HG02642 (cell line): ENCODE measurements around the gene LAMA1.

ENCODE experiments used
- ATAC-seq: cut with Tn5 transposase; IDR thresholded peaks from one replicate; pipeline ENCODE4 v1.9.1; 2021; ENCODE audit warnings: mild to moderate bottlenecking; ENCODE audit not compliant: unreplicated experiment, poor library complexity

The LAMA1 gene

DNA sequence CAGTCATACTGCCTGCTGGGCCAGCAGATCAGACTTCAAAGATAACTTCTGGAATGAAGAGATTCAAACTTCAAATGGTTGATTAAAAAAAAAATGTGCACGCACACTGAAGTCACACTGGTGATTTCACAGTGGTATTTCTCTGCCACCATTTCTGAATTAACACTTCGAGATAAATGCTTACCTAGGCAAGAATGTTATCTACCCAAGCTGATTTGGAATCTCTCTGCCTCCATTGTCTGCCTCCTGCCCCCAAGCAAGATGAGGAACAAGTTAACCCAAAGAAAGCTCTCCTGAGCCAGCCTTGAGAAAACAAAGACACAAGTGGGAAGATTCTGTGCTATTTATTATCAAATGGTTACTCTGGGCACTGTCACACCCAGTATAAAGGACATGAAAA, 6.5 kb downstream of the LAMA1 start:
- ATAC-seq = no peak

DNA sequence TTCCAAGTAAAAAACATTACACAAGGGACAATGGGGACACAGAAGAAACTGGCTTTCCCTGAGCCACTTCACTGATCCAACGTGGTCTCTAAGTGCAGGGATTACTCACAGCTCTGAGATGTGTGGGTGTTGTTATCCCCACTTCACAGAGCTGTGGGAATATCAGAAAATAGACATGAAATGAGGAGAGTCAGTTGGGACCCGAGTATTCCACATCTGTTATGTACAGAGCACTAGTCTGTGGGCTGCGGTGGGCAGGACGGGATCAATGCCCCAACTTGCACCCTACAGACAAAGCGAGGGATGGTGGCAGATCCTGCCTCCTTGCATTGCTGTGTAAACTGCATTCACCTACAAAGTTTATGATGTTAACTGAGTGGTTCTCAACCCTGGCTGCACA, 11.7 kb downstream of the LAMA1 start:
- ATAC-seq = no peak

DNA sequence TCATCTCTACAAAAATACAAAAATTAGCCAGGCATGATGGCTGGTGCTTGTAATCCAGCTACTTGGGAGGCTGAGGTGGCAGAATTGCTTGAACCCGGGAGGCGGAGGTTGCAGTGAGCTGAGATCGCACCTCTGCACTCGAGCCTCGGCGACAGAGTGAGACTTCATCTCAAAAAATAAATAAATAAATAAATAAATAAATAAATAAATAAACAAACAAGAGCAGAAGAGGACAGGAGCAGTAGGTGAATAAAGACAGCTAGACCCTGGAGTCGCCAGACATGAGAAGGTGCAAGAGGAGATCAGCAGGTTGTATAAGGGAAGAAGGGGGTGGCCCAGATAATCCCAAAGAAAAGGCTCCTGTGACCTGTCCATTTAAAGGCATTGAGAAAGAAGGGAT, 12.3 kb downstream of the LAMA1 start:
- no peak for ATAC-seq

DNA sequence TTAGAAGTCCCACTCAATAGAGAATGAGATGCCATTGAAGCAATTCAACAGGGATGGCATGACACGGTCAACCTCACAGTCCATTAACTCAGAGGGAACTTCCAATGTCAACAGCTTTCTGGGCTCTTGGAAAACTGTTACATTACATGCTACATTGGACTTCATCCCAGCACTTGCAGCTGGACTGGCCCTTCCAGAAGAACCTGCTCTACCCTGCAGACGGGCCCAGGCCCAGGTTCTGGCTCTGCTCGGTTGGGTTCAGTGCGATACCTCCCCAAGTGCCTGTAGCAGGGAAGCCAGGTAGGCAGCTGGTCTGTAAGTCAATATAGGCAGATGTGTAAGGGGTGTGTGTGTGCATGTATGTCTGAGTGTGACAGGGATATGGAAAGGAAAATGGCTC, 12.9 kb downstream of the LAMA1 start:
- ATAC-seq = no peak

DNA sequence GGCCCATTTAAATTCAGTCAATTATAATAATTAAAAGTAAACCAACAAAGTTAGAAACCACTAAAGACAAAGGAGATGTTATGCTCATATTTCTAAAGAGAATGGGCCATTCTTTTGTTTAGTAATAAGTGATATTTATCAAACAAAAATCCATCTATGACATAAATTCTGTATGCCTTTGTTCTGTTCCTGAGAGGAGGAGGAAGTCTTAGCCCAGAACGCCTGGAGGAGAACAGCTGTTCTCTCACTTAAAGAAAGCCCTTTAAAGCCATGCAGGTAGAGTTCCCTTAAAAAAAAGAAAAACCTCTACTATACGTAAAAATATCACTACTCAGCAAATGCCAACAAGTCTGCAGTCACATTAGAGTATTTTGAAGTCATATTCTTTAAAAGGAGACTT, 15.5 kb downstream of the LAMA1 start:
- no peak for ATAC-seq

DNA sequence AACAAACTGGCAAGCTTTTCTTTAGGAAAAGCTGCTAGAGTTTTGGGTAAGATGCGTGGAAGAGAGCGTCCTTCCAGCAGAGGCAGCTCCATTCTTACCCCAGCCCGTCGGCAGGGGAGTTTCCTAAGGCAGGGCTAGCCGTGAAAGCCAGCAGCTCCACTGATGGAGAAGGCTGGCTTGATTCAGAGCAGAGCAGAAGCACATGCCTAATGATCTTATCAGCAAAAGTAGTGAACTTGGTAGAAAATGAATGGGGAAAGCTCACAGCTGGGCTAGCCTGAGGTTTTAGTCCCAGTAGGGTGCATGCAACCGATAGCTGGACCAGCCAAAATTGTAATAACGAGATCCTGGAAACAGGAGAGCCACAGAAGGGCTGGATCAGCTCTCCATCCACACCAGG, 20.8 kb downstream of the LAMA1 start:
- ATAC-seq = no peak

DNA sequence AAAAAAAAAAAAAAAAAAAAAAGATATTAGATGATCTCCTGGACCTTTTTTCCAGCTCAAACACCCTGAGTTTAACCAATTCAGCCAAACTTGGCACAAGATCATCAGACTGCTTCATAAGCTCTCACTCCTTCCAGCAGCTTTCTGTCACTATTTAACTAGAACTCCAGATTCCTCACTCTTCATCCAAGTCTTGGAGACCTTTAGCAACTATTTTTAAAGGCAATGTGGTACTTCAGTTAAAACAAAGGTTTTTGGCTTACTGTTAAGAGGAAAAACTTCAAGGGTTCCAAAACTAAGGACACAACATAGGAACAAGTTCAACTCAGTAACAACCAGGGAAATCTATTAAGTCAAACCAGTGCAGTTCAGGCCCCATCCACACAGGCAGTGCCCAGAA, 23.2 kb downstream of the LAMA1 start:
- no peak for ATAC-seq

DNA sequence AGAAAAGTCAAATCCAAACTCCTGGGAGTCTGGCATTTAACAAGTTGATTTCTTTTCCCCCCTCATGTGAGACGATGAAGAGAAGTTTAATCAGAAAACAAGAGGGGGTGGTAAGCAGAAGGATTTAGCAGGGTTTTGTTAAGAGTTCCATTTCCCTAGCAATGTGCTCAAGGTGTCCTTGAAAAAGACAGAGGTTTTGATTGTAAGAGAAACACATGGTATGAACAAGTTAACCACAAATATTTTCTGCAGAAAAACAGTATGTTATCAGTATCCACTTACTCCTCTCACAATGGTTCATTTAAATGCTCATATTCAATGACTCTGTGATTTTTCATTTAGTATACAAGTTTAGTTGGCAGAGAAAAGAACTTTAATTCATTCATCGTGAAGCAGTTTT, 26.8 kb downstream of the LAMA1 start:
- no peak for ATAC-seq

DNA sequence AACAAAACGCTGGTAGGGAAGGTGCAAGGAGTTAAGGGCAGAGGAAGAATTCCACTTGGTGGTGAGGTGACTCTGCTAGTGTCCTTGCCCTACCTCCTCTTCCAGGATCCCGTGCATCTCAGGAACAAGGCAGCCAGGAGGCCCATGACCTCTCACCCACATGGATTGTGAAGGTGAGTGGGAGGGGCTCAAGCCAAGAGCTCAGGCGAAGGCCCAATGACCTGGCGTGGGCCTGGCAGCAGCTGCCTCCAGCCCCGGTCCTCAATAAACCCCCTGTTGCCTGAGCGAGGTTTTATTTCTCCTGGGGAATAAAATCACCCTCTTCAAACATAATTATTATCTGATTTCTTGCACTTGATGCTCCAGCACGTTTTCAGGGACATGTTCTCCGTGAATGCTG, 28.2 kb downstream of the LAMA1 start:
- ATAC-seq = no peak

DNA sequence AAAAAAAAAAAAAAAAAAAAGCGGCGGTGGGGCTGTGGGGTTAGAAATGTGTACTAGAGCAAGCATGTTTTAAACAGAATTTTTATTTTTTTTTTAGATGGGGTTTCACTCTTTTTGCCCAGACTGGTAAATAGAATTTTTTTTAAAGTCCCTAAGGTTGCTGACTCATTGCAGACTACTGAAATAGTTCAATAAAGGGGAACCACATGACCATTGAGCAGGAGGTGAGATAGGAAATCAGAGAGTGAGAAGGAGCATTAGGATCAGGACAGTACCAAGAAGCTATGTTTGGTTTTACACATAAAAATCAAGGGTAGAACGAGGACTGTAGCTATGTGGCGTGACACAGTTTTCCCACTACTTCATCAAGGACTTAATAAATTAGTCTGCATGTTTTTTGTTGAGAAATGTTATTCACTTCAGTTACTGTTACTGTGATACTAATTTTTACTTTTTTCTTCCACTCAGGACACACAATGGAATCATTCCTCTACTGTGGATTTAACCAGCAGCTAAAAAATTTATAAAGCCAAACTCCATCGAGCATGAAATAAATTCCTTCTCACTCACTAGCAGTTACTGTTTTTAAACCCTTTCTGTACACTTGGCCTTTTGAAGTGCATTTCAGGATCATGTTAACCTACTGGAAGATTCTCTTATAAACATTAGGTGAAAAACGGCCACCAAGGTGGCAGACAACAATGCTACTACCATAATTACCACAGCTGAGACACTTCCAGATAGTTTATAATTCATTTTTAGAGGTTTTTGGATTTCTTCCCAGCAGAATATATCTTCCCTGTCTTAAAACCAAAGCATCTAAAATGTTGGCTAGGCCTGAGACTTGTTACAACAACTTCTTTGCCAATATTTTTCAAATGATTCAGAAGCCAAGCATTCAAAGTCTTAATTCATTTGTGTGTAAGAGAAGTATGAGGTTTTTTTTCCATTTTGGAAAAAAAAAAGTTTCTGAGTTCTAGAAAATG, 33.2 kb downstream of the LAMA1 start:
- no peak for ATAC-seq

DNA sequence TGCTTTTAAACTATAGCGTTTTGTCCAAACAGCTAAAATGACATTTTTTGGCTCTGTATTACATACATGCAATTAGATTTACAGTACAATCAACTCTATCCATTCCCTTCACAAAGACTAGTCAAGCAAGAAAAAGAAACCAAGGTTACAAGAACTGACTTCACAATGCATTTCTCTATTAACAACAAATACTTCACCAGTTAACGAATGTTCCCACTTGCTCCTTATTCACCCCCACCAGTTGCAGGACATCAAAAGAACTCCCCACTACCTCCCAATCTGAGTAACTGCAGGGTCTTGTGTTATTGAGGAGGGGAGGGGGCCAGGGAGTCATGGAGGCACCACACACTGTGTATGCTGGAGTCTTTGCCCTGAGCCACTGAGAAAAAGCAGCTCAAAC, 34.9 kb downstream of the LAMA1 start:
- ATAC-seq = no peak

DNA sequence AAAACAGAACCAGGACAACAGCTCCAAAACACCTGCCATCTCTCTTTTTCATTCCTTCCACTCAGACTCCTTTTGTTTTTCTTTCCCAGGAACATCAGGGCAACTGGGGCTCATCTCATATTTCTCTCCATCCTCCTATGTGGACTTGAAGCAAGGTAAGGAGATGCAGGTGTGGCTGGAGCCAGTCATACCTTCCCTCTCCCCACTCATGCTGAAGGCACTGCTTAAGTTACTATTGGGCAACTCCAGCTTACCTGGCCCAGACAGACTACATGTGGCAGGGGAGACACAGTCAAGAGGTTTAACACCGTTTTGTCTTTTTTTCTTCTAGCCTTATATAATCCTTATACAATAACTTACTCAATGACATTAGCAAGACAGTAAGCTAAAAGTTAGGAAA, 38.4 kb downstream of the LAMA1 start:
- ATAC-seq = no peak

DNA sequence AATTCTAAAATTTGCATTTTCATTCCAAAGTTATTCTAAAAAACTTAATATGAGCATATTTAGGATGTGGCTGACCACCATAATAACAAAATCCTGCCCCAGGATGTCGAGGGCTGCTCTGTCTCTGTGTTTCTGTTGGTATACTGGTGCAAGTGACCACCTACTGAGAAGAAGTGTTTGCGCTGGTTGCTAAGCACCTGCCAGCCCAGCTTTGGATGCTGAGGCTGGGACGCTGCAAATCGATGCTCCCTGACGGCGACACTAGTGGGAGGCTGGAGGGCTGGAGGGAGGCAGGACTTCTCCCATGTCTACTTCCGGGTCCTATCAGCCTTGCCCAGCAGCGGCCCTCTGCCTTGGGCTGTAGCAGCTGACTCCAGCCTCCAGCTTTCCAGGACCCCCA, 45.0 kb downstream of the LAMA1 start:
- no peak for ATAC-seq

DNA sequence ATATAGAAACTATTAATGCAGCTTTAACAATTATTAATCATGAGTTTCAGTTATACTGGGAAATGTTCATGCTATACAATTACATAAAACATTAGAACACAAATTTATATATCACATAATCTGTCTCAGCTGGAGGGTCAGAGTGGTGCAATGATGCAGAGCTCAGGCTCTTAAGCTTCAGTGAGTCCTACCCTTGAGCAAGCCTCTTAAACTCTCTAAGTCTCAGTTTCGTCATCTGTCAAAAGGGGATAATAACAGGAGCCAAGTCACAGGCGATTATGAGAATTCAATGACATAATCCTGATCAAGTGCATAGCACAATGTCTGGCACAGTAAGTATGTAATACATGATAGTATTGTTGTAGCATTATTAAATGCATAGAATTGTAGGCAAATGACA, 46.0 kb downstream of the LAMA1 start:
- no peak for ATAC-seq

DNA sequence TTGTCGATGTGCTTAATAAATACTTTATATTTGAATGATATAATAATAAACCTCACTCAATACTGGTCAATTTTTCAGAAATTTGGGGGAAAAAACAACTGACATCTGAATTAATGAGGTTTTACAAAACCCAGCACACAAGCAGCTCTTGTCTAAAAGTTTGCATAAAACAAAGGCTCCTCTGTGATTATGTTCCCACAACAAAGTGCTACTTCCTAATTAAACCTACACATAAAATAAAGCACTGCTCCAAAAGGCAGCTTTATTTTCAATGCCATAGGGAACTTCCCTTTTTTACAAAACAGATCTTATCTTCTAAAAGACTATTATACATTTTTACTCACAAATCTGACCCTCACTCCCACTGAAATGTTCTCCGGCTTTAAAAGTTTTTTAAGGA, 47.1 kb downstream of the LAMA1 start:
- ATAC-seq = no peak

DNA sequence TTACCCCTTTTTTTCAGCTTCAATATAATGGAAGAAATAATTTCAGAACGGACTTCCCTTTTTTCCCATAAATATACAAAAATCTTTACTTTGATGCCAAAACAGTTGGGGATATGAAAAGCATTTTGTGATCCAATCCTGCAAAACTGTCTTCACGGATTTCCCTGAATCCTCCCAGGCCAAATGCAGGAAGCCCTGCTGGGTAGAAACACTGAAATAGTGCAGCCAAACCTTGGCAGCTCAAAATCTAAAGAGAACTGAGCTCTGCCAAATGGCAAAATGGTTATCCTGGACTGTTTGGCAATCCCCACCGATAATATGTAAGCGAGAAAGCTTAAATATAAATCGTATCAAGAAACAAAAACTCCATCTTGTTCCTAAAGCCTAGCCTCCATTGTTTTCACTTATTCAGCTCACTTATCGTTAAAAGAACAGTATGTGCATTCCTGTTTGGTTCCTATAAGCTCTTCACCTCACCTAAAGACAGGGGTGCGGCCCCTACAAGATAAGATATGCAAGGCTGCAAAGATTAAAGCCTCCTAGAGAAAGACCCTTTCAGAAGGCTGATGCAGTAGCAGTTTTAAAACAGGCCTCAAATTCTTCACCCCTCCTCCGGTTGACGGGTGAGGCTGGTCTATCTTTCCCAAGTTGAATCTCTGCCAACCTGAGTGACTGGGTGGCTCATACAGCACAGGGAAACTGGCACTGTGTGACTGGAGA, 48.6 kb downstream of the LAMA1 start:
- ATAC-seq = no peak

DNA sequence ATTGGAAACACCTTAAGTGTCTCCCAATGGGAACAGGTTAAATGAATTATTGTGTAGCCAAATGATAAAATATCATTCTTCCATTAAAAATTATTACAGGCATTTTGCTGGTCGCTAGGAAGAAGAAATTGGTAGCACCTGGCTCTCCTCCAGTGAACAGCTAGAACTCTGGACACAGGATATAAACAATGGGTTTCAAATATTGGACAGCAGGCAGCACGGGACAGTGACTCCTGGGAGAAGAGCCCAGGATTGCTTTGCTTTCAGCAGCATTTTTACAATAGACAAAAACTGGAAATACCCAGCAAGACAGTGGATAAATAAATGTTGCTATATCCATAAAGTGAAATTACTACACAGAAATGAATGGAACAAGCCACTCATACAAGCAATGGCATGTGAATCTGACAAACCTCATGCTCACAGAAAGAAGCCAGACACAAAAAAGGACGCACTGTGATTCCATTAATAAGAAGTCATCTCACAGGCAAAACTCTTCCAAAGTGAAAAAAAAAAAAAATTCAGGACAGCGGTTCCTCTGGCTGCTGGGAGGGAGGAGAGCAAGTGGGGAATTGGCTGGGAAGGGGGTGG, 50.5 kb downstream of the LAMA1 start:
- ATAC-seq = no peak

DNA sequence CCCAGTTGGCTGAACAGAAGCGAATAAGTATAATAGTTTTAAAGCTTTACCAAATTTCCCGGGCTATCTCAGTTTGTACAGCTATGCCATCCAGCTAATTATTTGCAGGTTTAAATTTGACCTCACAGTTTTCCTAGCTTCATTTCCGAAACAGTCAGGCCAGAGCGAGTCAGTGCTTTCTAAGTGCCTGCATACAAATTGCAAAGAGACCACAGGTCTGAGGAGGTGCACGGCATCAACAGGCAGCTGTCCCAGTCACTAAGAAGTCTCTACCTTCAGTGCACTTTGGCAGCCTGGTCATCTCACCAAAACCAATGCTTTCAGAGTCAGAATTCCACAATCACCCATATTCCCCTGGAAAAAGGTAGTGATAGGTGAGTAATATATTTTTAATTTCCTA, 51.9 kb downstream of the LAMA1 start:
- ATAC-seq = no peak

DNA sequence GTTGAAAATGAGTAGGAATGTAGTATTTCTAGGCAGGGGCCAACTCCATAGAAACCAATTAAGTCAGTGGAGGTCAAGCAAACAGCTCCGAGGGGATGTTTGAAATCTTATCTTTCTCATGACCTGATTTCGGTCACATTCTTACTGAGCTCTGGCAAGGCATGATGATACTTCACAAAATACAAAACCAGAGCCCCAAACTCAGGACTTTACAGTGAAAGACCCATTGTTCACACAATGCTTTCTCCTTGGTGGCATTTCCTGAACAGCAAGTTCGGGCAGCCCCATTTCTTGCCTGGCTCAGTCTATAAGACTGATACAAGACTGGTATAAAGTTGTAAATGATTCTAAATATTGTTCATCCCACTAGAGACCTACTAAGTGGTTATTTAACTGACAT, 53.3 kb downstream of the LAMA1 start:
- ATAC-seq = no peak

DNA sequence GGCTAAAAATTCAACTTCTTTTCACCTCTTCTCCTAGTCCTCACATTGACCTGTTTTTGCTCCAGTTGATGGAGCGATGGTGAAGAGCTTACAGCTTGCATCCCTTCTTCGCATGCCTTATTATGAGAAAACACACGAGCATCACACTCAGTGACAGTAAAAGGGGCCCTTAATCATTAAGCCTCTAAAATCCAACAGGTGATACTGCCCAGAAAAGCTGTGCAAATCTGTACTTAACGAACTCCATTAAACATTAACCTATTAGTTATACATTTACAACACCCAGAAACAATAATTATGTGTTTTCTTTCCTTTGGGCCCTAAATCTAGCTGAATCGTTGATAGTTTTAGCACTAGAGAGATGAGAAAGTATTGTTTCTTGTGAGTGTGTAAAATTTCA, 54.8 kb downstream of the LAMA1 start:
- no peak for ATAC-seq

DNA sequence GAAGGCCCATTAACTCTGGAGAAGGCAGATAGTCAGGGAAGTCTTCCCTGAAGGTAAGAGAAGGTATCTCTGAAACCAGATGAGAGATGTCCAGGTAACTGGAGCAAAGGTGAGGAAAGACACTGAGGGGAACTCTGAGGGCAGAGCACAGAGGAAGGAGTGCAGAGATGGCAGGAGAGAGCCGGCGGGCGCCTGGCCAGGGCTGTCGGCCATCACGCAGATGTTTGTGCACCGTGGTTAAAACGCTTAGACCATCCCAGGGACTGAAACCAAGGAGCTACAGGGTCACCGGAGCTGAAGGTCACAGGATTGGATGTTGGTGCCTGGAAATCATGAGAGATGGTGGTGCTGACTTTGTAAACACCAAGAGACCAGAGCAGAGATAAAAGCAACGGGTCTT, 55.4 kb downstream of the LAMA1 start:
- ATAC-seq = no peak
